ENCODE results near the gene TBC1D25. TPM values are rescaled to one million over a fixed set of nuclear protein-coding genes. Genes with fewer than 3 reads are reported as not detected.
A peak's percentile ranks its signal among the peaks of the same experiment; 100 is the strongest.
"Not testable (repeated sequence)": the region's sequence is repeated elsewhere in the genome, so short reads cannot be mapped to it uniquely, and the experiment has no call there.

TBC1D25 gene
- total RNA-seq, 1 experiment from 2014 or later = 7.2 TPM

GRCh38 chrX:48514868-48515460 lies 24.6 kb upstream of the TBC1D25 start:
- no peak for DNase-seq (ENCODE audit: extremely low read depth, low read depth)

GRCh38 chrX:48515842-48516241 lies 23.7 kb upstream of the TBC1D25 start:
- DNase-seq (ENCODE audit: extremely low read depth, low read depth) = no peak

GRCh38 chrX:48516285-48516684 lies 23.2 kb upstream of the TBC1D25 start:
- DNase-seq (ENCODE audit: extremely low read depth, low read depth) = no peak

- DNase-seq (ENCODE audit: extremely low read depth, low read depth) = no peak
Measured at GRCh38 chrX:48516987-48517386, 22.5 kb upstream of the TBC1D25 start.

GRCh38 chrX:48519481-48519880 lies 20.0 kb upstream of the TBC1D25 start:
- DNase-seq (ENCODE audit: extremely low read depth, low read depth) = not testable (repeated sequence)

GRCh38 chrX:48520455-48520854 lies 19.1 kb upstream of the TBC1D25 start:
- no peak for DNase-seq (ENCODE audit: extremely low read depth, low read depth)

- no peak for DNase-seq (ENCODE audit: extremely low read depth, low read depth)
Measured at GRCh38 chrX:48520976-48521352, 18.6 kb upstream of the TBC1D25 start.

- peak; percentile 89 for DNase-seq (ENCODE audit: extremely low read depth, low read depth)
Measured at GRCh38 chrX:48521353-48522243, 17.9 kb upstream of the TBC1D25 start, which contains the start of gene EBP. Gene EBP, plus strand, starts transcription at chrX:48521808. Its CDS starts 1,964 bp downstream, at chrX:48523772.

GRCh38 chrX:48522291-48522690 lies 17.2 kb upstream of the TBC1D25 start:
- DNase-seq (ENCODE audit: extremely low read depth, low read depth) = no peak

- no peak for DNase-seq (ENCODE audit: extremely low read depth, low read depth)
Measured at GRCh38 chrX:48523682-48524081, 15.8 kb upstream of the TBC1D25 start.

- not testable (repeated sequence) for DNase-seq (ENCODE audit: extremely low read depth, low read depth)
Measured at GRCh38 chrX:48525853-48526252, 13.7 kb upstream of the TBC1D25 start.

- no peak for DNase-seq (ENCODE audit: extremely low read depth, low read depth)
Measured at GRCh38 chrX:48530736-48531135, 8.8 kb upstream of the TBC1D25 start.

GRCh38 chrX:48531358-48531959 lies 8.1 kb upstream of the TBC1D25 start:
- DNase-seq (ENCODE audit: extremely low read depth, low read depth) = peak; percentile 37

- no peak for DNase-seq (ENCODE audit: extremely low read depth, low read depth)
Measured at GRCh38 chrX:48532161-48532560, 7.4 kb upstream of the TBC1D25 start.

- no peak for DNase-seq (ENCODE audit: extremely low read depth, low read depth)
Measured at GRCh38 chrX:48533165-48533564, 6.3 kb upstream of the TBC1D25 start.

GRCh38 chrX:48538641-48539344 lies 721 bp upstream of the TBC1D25 start:
- no peak for DNase-seq (ENCODE audit: extremely low read depth, low read depth)

- no peak for DNase-seq (ENCODE audit: extremely low read depth, low read depth)
Measured at GRCh38 chrX:48540028-48540375, 488 bp downstream of the TBC1D25 start.

GRCh38 chrX:48540480-48540879 lies 966 bp downstream of the TBC1D25 start:
- DNase-seq (ENCODE audit: extremely low read depth, low read depth) = no peak

- DNase-seq (ENCODE audit: extremely low read depth, low read depth) = no peak
Measured at GRCh38 chrX:48541140-48541814, 1.8 kb downstream of the TBC1D25 start.

GRCh38 chrX:48548871-48549270 lies 9.4 kb downstream of the TBC1D25 start:
- no peak for DNase-seq (ENCODE audit: extremely low read depth, low read depth)

All from NCI-H460 (cell line).